ENCODE measurements around the gene THAP11. TPM values are rescaled to one million over a fixed set of nuclear protein-coding genes. Genes with fewer than 3 reads are reported as not detected.

The THAP11 gene
- total RNA-seq, 1 donor from 2014 or later = 34.2 TPM

- TF ChIP-seq CTCF (IDR thresholded peaks at IDR 0.05; ENCODE audit: insufficient read depth, low read length, severe bottlenecking) = no peak
- no peak for DNase-seq (ENCODE audit: low read depth)
- peaks cover 5% of the 10 kb centered on the region for H3K36me3 ChIP-seq (ENCODE audit: control insufficient read depth, insufficient read depth, low read length)
- FAIRE-seq = no peak
- no peaks in the 10 kb centered on the region for H3K27me3 ChIP-seq (ENCODE audit: control insufficient read depth, insufficient read depth, low read length)
- peak overlapping the region; percentile 93 for H3K4me3 ChIP-seq (ENCODE audit: low read depth, low read length)
Measured at GRCh38 chr16:67846063-67846319, 3.9 kb downstream of the THAP11 start.

- no peak for TF ChIP-seq CTCF (IDR thresholded peaks at IDR 0.05; ENCODE audit: insufficient read depth, low read length, severe bottlenecking)
- peak within 1 kb of the TSS; percentile 93 for H3K4me3 ChIP-seq (ENCODE audit: low read depth, low read length)
- no peaks in the 10 kb centered on the region for H3K27me3 ChIP-seq (ENCODE audit: control insufficient read depth, insufficient read depth, low read length)
- DNase-seq (ENCODE audit: low read depth) (peak; percentile 77), FAIRE-seq (no peak)
- peaks cover 5% of the 10 kb centered on the region for H3K36me3 ChIP-seq (ENCODE audit: control insufficient read depth, insufficient read depth, low read length)
Measured at GRCh38 chr16:67846320-67847063, 4.4 kb downstream of the THAP11 start, which contains the start of gene NUTF2. NUTF2 (plus strand) TSS chr16:67846933; CDS start chr16:67865131, 18,198 bp downstream.

GRCh38 chr16:67847064-67847861, 5.1 kb downstream of the THAP11 start, which contains the start of gene CENPT:
CENPT (minus strand) TSS chr16:67847693; CDS start chr16:67833859, 13,834 bp downstream.
- Histone ChIP-seq H3K4me3 (ENCODE audit: low read depth, low read length) (peak within 1 kb of the TSS; percentile 93), H3K27me3 (ENCODE audit: control insufficient read depth, insufficient read depth, low read length) (no peaks in the 10 kb centered on the region), H3K36me3 (ENCODE audit: control insufficient read depth, insufficient read depth, low read length) (peaks cover 5% of the 10 kb centered on the region)
- FAIRE-seq (no peak), DNase-seq (ENCODE audit: low read depth) (peak; percentile 87)
- no peak for TF ChIP-seq CTCF (IDR thresholded peaks at IDR 0.05; ENCODE audit: insufficient read depth, low read length, severe bottlenecking)

- FAIRE-seq (no peak), DNase-seq (ENCODE audit: low read depth) (no peak)
- peak overlapping the region; percentile 93 for H3K4me3 ChIP-seq (ENCODE audit: low read depth, low read length)
- H3K36me3 ChIP-seq (ENCODE audit: control insufficient read depth, insufficient read depth, low read length) = peaks cover 5% of the 10 kb centered on the region
- no peaks in the 10 kb centered on the region for H3K27me3 ChIP-seq (ENCODE audit: control insufficient read depth, insufficient read depth, low read length)
- TF ChIP-seq CTCF (IDR thresholded peaks at IDR 0.05; ENCODE audit: insufficient read depth, low read length, severe bottlenecking) = no peak
Measured at GRCh38 chr16:67848118-67848517, 6.0 kb downstream of the THAP11 start.

GRCh38 chr16:67853670-67854069, 11.6 kb downstream of the THAP11 start:
- Histone ChIP-seq H3K27me3 (ENCODE audit: control insufficient read depth, insufficient read depth, low read length) (no peaks in the 10 kb centered on the region), H3K36me3 (ENCODE audit: control insufficient read depth, insufficient read depth, low read length) (peaks cover 3% of the 10 kb centered on the region), H3K4me3 (ENCODE audit: low read depth, low read length) (no peak overlapping the region)
- no peak for TF ChIP-seq CTCF (IDR thresholded peaks at IDR 0.05; ENCODE audit: insufficient read depth, low read length, severe bottlenecking)
- FAIRE-seq = no peak
- no peak for DNase-seq (ENCODE audit: low read depth)

Measured in bronchial epithelial cell (primary cell).